A172 (cell line): Measurements from ENCODE around the gene RNF208. TPM values are rescaled to one million over a fixed set of nuclear protein-coding genes. Genes with fewer than 3 reads are reported as not detected.

ENCODE experiments used
- DNase-seq: peaks from one replicate; pipeline ENCODE4 v3.0.0-alpha.2; 2015; ENCODE audit warnings: low spot score
- total RNA-seq: library from RNA; depleted of rRNA; stranded (reverse); fragments of >200 nt; shearing (Covaris generic); gene quantifications from 2 replicates; pipeline ENCODE4 v1.2.3, GENCODE V29; 2014

The RNF208 gene
- total RNA-seq, 1 experiment from 2014 or later = 0.09 TPM

DNA sequence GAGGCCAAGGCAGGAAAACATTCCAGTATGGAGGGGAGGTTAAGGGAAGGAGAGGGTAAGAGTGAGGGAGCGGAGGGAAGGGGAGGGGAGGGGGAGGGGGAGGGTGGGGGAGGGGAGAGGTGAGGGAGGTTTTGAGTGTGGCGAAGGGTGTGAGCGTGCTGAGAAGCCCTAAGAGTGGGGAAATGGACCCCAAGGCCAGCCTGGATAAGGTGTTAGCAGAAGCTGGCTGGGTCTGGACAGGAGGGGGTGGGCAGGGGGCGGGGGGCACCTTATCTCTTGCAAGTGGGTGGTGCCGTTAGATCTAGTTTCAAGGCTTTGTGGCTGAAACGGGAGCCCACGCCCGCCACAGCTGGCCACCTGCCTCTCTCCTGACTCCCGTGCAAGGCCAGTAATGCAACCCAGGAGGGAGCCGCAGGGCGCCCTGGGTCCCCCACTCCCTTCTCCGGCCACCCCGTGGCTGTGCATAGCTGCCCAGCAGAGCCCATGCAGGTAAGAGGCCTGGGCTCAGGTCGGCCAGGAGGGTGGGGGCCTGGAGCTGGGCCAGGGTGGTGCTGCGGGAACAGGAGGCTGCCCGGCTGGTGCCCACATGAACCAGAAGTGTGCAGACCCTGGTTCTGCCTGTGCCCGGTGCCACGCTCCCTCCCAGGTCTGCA is 5.9 kb upstream of the RNF208 start:
- DNase-seq = no peak

DNA sequence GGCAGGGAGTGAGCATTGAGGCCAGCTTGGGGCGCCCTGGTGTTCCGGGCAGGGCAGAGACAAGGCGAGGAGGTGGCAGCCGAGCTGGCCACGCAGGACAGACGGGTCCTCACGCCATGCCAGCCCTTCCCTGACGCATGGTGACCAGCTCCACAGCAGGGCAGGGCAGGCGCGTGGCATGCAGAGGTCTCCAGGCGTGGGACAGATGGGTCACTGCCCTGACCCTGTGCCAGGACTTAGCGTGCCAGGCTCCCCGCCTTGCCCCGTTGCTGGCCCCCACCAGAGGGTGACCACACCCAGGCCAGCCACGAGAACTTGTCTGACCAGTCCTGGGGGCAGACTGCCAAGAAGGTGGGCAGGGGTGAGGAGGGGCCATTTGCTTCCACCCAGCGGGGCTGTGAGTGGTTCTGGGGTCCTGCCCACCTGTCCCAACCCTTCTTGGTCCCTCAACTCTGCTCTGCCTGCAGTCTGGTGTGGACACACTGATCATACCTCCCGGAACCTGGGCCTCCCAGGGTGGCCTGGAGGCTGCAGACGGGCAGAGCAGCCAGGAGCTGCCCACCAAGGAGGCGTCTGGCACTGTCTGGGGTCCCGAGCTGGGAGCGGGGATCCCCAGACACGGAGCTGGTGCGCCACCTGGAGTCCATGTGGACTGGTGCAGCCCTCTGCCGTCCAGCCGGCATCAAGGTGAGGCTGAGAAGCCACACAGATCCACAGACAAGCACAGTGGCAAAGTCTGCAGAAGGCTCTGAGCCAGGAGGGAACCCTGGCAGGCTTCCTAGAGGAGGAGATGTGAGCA is 5.2 kb upstream of the RNF208 start, which contains the start of gene RNF224:
RNF224 (plus strand) TSS at position 449 of the 799 bp plus-strand sequence. CDS start 834 bp downstream, outside the sequence.
- peak; percentile 91 for DNase-seq

DNA sequence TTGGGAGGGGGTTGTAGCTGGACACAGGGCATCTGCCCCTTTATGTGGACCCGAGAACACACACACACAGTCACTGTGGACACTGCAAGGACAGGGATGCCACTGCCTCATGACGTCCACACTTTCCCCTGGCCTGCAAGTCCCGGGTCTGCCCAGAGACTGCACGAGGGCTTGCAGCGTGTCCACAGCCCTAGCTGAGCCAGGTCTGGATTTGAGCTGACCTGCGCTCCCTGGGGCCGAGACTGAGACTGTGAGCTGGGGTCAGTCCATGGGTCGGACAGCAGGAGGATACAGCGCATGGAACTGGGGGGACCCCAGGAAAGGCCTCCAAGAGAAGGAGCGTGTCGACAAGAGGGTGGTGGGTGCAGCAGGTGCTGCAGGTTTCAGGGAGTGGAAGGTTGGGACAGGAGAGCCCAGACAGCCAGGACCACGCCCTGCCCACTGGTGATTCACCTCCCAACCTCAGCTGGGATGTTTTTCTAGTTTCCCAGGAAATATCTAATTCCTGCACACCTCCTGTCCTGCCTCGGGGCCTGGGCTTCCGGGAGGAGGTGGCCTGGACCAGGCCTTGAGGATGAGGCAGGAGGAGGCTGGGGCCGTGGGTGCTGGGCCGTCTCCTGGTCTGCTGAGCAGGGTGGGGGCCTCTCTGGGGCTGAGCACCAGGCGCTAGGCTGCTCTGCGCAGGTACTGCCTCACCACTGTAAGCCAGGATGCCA is 4.5 kb upstream of the RNF208 start:
- peak; percentile 94 for DNase-seq

DNA sequence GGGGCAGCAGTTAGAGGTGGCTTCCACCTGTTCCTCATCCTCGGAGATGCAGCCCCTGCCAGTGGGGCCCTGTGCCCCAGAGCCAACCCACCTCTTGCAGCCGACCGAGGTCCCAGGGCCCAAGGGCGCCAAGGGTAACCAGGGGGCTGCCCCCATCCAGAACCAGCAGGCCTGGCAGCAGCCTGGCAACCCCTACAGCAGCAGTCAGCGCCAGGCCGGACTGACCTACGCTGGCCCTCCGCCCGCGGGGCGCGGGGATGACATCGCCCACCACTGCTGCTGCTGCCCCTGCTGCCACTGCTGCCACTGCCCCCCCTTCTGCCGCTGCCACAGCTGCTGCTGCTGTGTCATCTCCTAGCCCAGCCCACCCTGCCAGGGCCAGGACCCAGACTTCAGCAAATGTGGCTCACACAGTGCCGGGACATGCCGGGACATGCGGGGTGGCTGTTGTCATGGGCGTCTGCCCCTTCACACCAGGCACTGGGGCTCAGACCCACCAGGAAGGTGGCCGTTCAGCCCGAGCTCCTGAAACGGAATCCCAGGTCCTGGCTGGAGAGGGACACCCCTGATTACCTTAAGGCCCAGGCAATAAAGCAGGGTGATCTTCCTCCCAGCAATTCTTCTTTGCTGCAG is 3.8 kb upstream of the RNF208 start:
- no peak for DNase-seq

DNA sequence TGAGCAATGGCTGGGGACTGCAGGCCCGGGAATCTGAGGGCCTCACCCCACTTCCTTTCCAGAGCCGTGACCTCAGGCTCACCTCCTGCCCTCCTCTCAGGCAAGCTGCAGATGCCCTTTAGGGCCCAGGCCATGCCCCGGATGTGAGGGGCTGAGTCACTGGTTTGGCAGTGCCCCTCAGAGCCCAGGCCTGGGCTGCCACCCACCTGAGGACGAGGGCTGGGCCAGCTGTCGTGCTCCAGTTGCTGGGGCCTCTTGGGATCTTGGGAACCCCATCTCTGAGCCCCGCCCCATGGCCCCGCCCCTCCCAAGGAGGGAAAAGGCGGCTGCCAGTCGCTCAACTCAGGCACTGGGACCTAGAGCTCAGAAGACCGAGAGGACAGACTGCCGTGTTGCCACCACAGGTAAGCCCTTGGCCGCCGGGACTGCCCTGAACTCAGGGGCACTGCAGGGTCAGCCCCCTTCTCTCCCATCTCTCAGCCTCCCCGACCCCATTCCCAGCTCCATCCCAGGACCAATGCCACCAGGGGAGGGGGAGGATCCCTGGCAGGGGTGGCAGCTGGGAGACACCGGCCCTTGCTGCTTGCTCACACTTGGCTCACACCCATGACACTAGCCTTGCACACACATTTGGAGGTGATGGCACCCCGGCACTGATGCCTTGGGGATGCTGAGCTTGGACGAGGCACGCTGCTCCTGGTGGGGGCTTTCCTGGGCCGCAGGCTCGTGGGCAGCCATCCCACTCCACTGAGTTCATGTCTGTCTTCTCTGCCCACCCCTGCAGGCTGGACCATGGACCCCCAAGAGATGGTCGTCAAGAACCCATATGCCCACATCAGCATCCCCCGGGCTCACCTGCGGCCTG is 3.0 kb upstream of the RNF208 start, which contains the start of gene CYSRT1:
CYSRT1 (plus strand) TSS at position 345 of the 865 bp plus-strand sequence; CDS start at position 793, 448 bp downstream.
- no peak for DNase-seq

DNA sequence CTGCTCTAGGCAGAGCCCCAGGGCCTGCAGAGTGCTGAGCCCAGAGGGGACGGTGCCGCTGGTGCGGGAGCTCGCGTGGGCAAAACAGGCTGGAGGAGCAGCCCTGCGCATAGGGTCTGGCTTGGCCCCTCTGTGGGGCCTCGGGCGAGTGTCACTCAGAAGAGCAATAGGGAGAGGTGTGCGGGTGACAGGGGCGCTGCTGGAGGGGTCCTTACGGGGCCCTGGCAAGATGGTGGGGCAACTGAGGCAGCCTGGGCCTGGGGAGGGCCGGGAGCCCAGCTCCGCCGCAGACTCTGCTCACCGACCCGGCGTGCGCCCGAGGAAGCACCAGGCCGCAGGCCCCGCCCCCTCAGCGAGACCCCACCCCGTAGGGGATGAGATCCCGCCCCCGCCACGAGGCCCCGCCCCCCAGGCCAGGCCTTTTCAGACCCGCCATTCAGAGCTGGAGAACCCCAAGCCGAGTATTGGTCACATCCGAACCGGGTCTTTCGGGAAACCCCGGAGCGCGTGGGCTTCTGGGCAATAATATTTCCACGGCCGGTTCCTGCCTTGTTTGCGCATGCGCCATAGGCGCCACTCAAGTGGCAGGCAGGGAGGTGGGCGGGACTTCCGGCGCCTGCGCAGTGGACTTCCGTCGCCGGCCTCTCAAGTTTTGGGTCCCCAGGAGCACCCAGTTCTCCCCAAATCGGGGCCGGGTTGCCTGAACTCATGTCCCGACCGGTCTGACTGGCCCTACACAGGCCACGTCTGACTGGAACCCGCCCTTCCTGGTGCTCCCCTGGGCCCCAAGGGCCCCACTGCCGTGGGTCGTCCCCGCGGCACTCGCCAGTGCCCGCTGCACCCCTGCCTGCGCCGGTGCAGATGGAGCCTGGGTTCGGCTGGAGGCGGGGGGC is 1.3 kb upstream of the RNF208 start:
- DNase-seq = peak; percentile 100

DNA sequence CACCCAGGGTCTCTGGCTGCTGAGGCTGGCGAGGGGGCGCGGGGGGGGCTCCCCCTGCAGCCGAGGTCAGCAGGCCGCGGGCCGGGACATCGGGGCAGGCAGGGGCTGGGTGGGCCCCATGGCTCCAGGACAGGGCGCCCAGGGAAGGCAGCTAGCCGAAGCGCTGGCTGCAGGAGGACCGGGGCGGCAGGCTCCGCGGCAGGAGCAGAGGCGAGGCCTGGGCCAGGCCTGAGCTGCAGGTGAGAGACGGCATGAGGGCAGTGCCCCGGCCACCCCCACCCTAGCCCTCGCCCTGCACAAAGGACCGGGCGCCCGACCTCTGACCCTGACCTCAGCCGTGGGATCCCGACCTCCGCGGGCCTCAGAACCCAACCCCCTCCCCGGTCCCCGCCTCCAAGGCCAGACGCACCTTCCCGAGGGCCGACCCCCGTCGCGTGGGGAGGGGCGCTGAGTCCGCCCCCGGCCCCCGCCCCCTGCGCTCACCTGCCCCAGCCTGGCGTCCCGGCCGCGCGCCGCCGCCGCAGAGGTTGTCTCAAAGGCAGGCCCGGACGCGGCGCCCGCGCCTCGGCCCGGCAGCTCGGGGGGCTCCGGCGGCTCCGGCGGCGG is 431 bp downstream of the RNF208 start:
- DNase-seq = no peak

DNA sequence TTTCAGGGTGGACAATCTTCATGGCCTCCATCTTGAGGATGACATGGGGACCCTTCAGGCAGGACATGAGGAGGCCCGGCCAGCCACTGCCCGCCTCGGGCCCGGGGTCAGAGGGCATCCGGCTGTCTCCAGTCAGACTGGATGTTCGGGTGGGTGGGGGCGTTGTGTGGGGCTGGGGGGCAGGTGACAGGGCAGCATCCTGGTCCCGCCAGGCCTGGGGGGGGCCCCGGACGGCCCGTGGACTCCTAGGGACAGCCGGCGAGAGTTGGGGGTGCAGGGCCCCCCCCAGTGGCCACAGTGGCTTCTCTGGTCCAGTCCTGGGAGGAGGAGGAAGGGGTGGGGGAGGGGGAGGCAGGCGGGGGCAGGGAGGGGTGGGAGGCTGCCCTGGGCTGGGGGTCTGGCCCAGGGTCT is 940 bp downstream of the RNF208 start:
- DNase-seq = no peak

DNA sequence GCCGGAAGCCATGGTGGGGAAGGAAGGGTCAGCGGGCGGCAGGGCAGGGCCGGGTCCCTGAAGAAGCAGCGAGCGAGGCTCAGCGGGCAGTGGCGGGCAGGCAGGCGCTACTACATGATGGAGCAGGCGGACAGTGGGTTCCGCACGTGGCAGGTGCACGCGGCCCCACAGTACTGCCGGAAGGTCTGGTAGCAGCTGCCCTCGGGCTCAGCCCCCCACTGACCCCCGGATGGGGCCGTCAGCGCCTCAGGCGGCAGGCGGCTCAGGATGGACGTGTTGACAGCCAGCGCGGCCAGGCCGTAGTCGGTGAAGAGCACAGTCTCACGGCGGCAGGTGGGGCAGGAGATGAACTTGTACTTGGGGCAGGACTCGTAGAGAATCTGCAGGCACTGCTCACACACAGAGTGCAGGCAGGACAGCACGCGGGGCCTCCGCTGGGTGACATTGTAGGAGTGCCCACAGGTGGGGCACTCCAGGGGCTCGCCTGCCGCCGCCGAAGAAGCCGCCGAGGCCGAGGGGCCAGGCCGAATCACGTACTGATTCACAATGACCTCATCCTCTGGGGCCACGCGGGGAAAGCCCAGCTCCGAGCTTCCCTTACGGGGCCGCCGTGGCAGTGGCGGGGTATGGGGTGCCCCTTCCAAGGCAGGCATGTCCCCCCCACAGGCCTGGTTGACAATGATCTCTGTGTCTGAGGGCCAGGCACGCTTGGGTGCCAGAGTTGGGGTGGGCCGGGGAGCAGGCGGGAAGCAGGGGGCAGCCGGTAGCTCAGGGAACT is 1.5 kb downstream of the RNF208 start:
- DNase-seq = no peak

DNA sequence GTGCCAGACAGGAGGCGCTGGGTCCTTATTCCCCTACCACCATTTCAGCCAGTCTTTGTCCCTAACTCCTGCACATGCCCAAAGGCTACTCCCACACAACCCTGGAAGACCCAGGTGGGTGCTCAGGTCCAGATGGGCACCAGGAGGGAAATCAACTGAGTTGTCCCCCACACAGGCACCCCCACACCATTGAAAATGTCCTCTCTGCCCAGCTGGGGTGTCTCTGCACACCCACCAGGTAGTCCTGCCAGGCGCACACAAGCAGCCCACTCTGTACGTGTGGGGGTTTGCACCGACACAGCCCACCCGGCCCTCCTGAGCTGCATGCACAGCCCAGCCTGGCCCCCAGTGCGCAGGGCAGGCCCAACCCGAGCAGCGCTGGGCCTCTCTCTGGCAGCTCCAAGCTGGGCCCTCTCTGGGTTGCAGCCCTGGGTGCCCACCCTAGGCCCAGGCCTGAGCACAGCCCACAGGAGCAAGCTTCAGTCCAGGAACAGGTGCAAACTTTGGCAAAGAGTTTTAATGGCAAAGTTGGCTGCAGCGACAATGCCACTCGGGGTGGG is 2.2 kb downstream of the RNF208 start:
- no peak for DNase-seq

DNA sequence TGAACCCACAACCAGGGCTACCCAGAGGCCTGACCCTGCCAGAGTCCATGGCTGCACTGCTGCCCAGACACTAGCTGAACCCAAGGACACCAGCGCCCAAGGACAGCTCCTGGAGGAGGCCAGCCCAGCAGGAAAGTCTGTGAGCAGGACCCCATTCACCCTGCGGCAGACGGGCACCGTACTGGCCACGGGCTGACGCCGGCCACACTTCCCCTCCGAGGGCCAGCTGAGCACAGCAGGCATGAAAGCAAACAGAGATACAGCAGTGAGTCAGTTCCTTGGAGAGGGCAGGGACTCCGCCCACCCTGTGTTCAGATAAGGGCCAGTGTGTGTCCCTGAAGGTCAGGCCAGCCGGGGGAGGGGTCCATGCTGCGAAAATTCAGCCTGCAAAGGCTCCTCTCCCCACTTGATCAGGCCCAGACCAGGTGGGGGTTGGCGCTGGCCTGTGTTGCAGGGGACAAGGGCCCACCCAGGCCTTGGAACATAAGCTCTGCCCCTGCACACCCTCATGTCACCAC is 3.2 kb downstream of the RNF208 start:
- peak; percentile 92 for DNase-seq

DNA sequence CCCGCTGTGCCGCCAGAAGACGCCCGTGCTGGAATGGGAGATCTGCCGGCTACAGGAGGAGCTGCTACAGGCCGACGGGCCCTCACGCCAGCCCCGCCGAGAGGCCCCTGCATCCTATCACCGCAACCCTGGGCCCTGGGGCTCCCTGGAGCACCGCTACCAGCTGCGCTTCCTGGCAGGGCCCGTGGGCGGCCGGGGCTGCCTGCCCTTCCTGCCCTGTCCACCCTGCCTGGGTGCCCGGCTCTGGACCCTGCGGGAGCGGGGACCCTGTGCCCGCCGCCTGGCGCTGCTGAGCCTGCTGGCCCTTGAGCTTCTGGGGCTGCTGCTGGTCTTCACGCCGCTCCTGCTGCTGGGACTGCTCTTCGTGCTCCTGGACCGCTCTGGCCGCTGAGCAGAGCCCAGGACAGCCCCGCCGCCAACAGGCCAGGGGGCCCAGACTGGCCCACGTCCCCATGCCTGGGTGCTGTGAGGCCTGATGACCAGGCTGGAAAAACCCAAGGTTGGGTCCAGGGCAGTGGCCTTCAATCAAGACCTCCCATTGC is 3.8 kb downstream of the RNF208 start:
- no peak for DNase-seq

DNA sequence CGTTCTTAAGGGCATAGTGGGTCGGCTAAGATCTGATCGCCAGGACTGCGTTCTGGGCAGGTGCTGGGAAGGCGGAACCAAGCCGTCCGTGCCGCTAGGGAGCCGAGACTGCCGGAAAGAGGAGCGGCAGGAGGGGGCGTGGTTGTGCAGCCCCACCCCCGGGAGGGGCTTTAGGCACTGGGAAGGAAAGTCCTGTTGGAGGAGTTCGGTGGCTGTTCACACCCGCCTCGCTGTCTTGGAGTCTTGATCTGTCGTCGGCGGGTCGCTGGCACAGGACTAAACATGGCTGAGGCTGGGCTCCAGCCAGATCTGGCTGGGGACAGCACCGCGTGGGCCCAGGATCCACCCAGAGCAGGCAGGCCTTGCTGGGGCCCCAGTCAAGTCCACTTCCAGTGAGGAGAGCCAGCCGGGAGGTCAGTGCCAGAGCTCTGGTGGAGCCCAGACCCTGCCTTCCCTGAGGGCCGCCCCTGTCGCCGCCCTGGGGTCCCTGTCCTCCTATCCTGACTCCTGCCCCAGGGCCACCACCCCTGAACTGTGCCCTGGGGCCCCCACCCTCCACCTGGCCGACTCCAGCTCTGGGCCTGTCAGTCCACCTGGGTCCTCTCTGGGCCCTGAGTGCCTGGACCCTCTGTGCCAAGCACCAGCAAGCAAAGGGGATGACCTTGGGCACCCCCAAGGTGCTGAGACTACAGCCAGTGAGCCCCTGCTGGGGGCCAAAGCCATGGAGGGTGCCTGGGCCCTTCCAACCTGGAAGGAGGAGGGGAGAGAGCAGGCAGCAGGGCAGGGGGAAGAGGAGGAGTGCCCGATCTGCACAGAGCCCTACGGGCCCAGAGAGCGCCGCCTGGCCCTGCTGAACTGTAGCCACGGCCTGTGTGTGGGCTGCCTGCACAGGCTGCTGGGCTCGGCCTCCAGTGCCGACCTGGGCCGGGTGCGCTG is 4.5 kb downstream of the RNF208 start:
- DNase-seq = no peak

DNA sequence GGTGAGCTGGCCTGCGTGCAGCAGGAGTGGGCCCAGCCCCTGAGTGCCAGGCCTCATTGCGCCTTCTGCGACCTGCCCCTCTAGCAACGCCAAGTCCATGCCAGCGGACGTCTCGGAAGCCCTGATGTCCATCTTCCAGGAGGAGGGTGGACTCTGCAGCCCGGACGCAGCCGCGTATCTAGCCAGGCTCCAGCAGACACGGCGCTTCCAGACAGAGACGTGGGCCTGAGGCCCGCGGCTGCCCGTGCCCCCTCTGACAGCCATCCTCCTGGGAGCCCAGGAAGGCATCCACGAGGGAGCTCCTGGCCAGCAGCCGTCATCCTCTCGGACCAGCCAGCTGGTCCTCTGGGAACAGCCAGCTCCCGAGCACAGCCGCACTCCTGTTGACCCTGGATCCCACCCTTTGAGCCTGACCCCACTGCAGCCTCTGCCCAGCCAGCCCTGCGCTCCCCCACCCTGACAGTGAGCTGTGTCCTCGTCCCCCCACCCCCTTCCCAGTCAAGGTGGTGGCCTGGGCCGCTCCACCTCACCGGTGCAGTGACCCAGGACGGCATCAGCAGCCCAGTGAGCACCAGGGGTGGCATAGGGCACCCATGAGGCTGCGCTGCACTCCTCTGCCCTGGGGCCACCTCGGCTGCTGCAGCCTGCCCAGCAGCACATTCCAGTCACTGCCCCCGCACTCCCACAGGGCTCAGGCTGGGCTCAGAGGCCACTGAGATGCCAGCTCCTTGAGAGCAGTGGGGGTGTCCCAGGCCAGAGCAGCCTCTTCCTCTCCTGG is 5.7 kb downstream of the RNF208 start:
- no peak for DNase-seq

DNA sequence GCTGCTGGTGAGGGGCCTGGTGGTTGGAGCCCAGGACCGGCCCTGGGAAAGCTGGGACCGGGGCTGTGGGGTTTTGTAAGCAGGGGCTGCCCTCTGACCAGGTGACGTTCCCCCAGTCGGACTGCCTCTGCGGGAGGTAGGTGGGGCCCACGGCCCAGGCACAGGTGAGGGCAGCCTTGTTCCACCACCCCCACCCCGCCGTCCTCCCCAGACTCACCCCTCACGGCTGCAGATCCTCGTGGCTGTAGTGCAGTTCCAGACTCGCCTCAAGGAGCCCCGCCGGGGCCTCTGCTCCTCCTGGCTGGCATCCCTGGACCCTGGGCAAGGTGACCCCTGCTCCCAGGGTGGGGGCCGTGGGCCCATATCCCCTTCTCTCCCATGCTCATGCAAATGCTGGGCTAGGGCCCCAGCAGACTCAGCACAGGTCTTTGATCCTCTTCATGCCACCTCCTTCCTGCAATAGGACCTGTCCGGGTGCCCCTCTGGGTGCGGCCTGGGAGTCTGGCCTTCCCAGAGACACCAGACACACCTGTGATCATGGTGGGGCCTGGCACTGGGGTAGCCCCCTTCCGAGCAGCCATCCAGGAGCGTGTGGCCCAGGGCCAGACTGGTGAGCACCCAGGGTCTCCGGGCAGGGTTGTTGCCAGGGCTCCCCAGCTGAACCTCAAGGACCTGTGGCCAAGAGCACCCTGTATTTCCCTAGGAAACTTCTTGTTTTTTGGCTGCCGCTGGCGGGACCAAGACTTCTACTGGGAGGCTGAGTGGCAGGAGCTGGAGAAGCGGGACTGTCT is 6.6 kb downstream of the RNF208 start:
- no peak for DNase-seq
